NT2/D1 (cell line): ENCODE measurements around the gene PDK1.

Source experiments
- SUZ12 ChIP-seq: IDR thresholded peaks from 2 replicates; pipeline ENCODE4 v1.6.1; 2011; ENCODE audit not compliant: insufficient read length, insufficient read depth; ENCODE audit errors: extremely low read depth
- YY1 ChIP-seq: IDR thresholded peaks from 2 replicates; pipeline ENCODE4 v1.6.1; 2011; ENCODE audit not compliant: insufficient read length, insufficient read depth
- ZNF274 ChIP-seq: IDR thresholded peaks from 2 replicates; pipeline ENCODE4 v1.6.1; 2011; ENCODE audit warnings: mild to moderate bottlenecking, low read depth, low read length

- TF ChIP-seq ZNF274 = no peak
- TF ChIP-seq YY1 = no peak
- TF ChIP-seq SUZ12 = no peak
These were observed 15.4 kb downstream of the PDK1 start for GRCh38 chr2:172571245-172571644.
